Measurements from ENCODE around the gene RASGRF1.

RASGRF1 gene

GRCh38 chr15:79065706-79066376, 24.7 kb downstream of the RASGRF1 start:
- no peak for DNase-seq

- DNase-seq: no peak
Measured at GRCh38 chr15:79065361-79065705, 25.2 kb downstream of the RASGRF1 start.

DNA sequence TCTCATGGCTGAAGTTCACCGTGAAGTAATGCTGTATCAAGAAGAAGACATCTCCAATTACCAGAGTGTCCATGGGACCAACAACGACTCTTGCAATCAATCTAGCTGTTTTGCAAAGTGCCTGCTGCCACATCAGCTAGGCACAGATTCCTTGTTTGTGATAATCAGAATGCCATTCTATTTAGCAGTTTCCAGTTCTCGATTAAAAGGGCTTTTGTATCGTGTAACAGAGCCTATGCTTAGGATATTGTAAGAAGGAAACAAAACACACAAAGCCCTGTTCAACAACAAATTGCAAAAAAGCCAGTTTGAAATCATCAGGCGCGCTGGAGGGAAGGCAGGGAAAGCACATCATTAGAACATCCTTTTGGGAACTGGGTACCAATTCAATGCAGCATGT, 26.1 kb downstream of the RASGRF1 start:
- DNase-seq: no peak

DNA sequence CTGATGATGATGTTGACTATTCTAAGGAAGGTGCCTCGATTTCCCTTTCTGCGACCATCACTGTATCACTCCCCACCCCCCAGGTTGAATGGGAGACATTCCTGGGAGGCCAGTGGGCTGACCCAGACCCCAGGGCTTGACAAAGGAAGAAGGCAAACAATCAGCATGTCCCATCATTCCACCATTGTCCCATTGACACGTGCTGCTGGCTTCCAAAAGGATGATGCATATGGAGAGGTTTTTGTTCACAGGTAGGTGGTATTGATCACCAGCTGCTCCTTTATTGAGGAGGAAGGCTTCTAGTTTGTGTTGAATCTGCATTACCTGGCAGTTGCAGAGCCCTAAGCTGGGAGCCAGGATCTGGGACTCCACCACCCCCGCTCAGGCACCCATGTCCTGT, 30.4 kb downstream of the RASGRF1 start:
- DNase-seq: no peak

- DNase-seq: no peak
Measured at GRCh38 chr15:79059081-79059572, 31.5 kb downstream of the RASGRF1 start.

DNA sequence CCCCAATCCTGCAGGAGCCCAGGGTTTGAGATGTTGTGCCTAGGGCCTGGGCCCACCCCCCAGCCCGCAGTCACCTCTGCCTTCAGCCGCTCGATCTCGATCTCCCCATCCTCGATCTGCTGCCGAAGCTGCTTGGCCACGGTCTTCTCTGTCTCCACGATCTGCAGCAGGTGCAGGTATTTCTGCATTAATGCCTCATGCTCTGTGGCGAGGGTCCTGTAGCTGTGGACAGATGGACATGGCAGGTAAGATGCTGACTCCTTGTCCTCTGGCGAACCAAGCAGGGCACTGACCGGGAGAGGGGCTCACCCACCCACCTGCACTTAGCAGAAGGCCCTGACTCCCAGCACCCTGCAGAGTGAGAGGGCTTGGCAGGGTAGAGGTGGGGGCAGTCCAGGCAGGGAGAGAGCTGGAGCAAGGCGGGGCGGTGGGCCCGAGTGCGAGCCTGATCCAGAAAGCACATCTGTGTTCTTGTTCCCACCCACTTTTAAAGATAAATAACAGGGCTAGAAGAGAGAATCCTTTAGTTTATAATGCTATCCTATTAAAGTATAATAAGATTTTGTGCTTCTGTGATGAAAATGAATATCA, 32.2 kb downstream of the RASGRF1 start:
- DNase-seq: no peak

DNA sequence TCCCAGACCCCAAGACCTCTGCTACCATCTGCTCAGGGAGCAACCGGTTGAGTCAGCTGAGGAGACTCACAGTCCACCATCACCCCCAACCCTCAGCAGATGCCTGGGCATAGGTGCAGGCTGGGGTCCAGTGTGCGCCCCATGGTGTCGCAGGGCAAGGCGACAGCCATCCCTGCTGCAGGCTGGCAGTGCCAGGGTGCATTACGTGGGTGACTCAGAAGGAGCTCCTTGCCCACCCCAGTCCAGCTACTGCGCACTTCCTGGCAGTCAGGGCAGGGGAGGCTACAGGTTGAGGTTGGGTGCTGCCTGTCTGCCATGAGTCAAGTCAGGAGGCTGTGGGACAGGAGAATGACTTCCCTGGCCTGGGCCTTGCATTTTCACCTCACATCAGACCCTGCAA, 33.5 kb downstream of the RASGRF1 start:
- no peak for DNase-seq

GRCh38 chr15:79054350-79054749, 36.2 kb downstream of the RASGRF1 start:
- DNase-seq: no peak

- DNase-seq: no peak
Measured at GRCh38 chr15:79053894-79054293, 36.7 kb downstream of the RASGRF1 start.

DNA sequence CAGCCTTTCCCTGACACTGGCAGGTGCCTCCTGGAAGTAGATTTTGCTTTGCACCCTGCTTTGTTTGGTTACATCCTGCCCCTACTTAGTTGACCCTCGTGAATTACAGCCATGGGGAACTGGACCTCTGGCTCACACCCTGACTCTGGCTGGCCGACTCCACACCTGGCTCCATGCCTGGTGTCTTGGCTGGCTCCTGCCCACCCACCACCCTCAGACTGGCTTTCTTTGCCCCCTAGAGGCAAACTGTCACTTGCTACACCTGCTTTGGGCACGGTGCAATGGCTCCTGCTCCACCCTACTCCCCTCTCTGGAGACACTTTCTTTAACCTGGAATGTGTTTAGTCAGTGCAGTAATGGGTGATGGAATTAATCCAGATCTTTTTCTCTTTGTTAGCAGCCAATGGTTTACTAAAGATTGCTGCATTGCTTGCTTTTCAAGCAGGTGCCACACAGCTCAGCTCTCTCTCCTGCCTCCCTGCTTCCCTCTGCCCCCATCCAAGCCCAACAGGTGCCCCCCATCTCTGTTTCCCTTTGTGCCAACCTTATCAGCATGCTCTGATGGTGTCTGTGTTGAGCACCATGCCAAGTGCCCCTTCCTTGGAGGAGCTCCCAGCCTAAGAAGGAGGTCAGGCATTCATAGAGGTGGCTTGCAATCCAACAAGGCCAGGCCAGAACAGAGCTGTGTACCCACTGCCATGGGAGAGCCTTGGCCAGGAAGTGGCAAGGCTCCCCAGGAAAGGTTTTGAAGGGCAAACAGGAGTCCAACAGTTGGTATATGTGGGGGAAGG, 38.4 kb downstream of the RASGRF1 start:
- no peak for DNase-seq

- no peak for DNase-seq
Measured at GRCh38 chr15:79051029-79051428, 39.6 kb downstream of the RASGRF1 start.

- DNase-seq: no peak
Measured at GRCh38 chr15:79050341-79050740, 40.2 kb downstream of the RASGRF1 start.

- DNase-seq: no peak
Measured at GRCh38 chr15:79049416-79049815, 41.2 kb downstream of the RASGRF1 start.

GRCh38 chr15:79047676-79048439, 42.7 kb downstream of the RASGRF1 start:
- DNase-seq: no peak

- no peak for DNase-seq
Measured at GRCh38 chr15:79046691-79047404, 43.7 kb downstream of the RASGRF1 start.

GRCh38 chr15:79045041-79045440, 45.5 kb downstream of the RASGRF1 start:
- DNase-seq: no peak

DNA sequence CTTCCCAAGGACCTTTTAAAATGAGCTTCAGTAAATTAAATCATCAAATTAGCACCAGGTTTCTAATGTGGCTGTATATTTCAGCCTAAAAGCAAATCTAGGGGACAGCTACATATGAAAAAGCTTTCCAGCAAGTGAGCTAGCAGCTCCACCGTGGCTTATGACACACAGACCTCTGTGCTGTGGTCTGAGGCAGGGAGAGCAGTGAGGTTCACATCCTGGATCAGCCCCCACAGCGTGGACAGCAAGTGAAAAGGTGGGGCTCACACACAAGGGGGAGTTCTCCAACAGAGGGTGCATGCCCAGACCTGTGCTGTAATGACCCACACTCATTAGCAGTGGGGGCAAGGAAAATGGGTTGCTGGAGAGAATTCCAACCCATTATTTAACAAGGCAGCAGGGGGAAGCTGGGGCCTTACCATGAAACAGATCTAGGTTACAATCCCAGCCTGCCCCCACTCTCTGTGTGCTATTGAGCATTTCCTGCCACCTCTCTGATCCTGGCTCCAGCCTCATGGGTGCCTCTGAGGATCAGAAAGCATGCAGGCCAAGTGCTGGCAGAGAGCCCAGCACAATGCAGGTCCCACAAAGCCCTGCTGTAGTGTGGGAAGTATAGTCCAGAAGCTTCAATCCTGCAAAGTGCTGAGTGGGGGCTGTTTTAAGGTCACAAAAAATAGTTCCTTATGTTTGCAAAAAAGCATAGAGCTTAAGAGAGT, 48.2 kb downstream of the RASGRF1 start:
- no peak for DNase-seq

- DNase-seq: no peak
Measured at GRCh38 chr15:79041601-79042168, 48.9 kb downstream of the RASGRF1 start.

DNA sequence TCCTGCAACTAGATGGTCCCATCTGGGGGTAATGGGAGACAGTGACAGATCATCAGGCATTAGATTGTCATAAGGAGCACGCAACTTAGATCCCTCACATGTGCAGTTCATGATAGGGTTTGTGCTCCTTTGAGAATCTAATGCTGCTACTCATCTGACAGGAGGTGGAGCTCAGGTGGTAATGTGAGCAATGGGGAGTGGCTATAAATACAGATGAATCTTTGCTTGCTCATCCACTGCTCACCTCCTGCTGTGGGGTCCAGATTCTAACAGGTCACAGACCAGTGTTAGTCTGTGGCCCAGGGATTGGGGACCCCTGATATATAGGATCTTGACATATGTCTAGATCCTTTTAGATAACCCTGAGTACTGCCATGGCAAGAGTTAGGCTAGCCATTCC, 52.7 kb downstream of the RASGRF1 start:
- DNase-seq: no peak

DNA sequence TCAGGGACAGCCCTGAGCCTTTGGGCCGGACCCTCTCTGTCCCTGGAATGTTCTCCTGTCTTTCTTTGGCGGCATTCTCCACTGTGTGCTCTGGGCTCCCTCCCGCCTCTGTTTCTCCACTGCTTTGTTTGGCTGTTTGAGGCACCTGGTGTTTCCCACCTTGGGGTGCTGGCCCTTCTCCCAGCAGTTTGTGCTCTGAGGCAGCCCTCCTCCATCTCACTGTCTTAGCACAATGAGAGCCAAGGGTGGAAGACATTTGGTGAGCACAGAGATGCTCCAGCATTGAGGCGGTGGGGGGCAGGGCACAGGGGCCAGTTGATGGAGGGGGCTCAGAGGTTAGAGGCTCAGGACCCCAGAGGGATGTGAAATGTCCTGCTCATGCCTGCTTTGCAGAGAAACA, 54.3 kb downstream of the RASGRF1 start:
- DNase-seq: no peak

- no peak for DNase-seq
Measured at GRCh38 chr15:79035814-79036213, 54.8 kb downstream of the RASGRF1 start.

Measured in NCI-H446 (cell line).